Stomach smooth muscle (tissue), 2 donors: ENCODE data around the gene CCDC34.

Source experiments
- H3K27ac ChIP-seq: one replicate; pipeline ENCODE4 v1.7.0; 2013; ENCODE audit warnings: mild to moderate bottlenecking, low read length, inconsistent platforms
- H3K27me3 ChIP-seq, 2 donors: one replicate each; pipeline ENCODE4 v1.7.0; 2013; ENCODE audit warnings: low read length in 2 of 2; ENCODE audit not compliant: insufficient read depth in 2 of 2, control insufficient read depth in 1 of 2
- H3K36me3 ChIP-seq, 2 donors: one replicate each; pipeline ENCODE4 v1.7.0; 2013; ENCODE audit warnings: low read length in 2 of 2; ENCODE audit not compliant: control insufficient read depth in 2 of 2, insufficient read depth in 2 of 2
- H3K4me1 ChIP-seq: one replicate; pipeline ENCODE4 v1.7.0; 2013; ENCODE audit warnings: low read length; ENCODE audit not compliant: control insufficient read depth, insufficient read depth
- H3K4me3 ChIP-seq, 2 donors: one replicate each; pipeline ENCODE4 v1.7.0; 2013; ENCODE audit warnings: low read length in 2 of 2
- H3K9ac ChIP-seq, 2 donors: one replicate each; pipeline ENCODE4 v1.7.0; 2013; ENCODE audit warnings: low read length in 2 of 2, mild to moderate bottlenecking in 1 of 2
- H3K9me3 ChIP-seq, 2 donors: one replicate each; pipeline ENCODE4 v1.7.0; 2013; ENCODE audit warnings: low read length in 2 of 2; ENCODE audit not compliant: control insufficient read depth in 2 of 2
- donor health status: healthy.
- donor health status: Pancreatic carcinoma.

The CCDC34 gene

GRCh38 chr11:27380771-27381170 is 17.8 kb upstream of the CCDC34 start:
- Histone ChIP-seq H3K27me3 (no peaks in the 10 kb centered on the region), H3K4me1 (no peaks in the 10 kb centered on the region), H3K9me3 (no peaks in the 10 kb centered on the region), H3K27ac (no peak overlapping the region), H3K36me3 (peaks cover 0 to 14% of the 10 kb centered on the region in 2 donors), H3K9ac (no peak overlapping the region), H3K4me3 (no peak overlapping the region)

GRCh38 chr11:27379449-27379848 is 16.4 kb upstream of the CCDC34 start:
- no peak overlapping the region for H3K27ac ChIP-seq
- H3K4me3 ChIP-seq, result no peak overlapping the region
- no peaks in the 10 kb centered on the region for H3K27me3 ChIP-seq
- H3K9ac ChIP-seq, result no peak overlapping the region
- H3K9me3 ChIP-seq, result no peaks in the 10 kb centered on the region
- peaks cover 0 to 17% of the 10 kb centered on the region in 2 donors for H3K36me3 ChIP-seq
- H3K4me1 ChIP-seq, result no peaks in the 10 kb centered on the region

GRCh38 chr11:27375370-27375769 is 12.4 kb upstream of the CCDC34 start:
- no peaks in the 10 kb centered on the region for H3K4me1 ChIP-seq
- no peaks in the 10 kb centered on the region for H3K27me3 ChIP-seq
- H3K27ac ChIP-seq, result no peak overlapping the region
- no peak overlapping the region for H3K4me3 ChIP-seq
- H3K9me3 ChIP-seq, result no peaks in the 10 kb centered on the region
- no peak overlapping the region for H3K9ac ChIP-seq
- H3K36me3 ChIP-seq, result peaks cover 12 to 17% of the 10 kb centered on the region in 2 donors

GRCh38 chr11:27373856-27374602 is 11.0 kb upstream of the CCDC34 start:
- Histone ChIP-seq H3K27me3 (no peaks in the 10 kb centered on the region), H3K27ac (no peak overlapping the region), H3K4me3 (no peak overlapping the region), H3K9ac (no peak overlapping the region), H3K4me1 (no peaks in the 10 kb centered on the region), H3K36me3 (peaks cover 7 to 12% of the 10 kb centered on the region in 2 donors), H3K9me3 (no peaks in the 10 kb centered on the region)

- Histone ChIP-seq H3K4me3 (no peak overlapping the region), H3K27ac (no peak overlapping the region)
These were observed 10.4 kb upstream of the CCDC34 start for GRCh38 chr11:27373392-27373791.

GRCh38 chr11:27372164-27372563 is 9.1 kb upstream of the CCDC34 start:
- Histone ChIP-seq H3K9ac (no peak overlapping the region), H3K36me3 (peaks cover 10 to 12% of the 10 kb centered on the region in 2 donors), H3K4me3 (no peak overlapping the region), H3K27ac (no peak overlapping the region), H3K4me1 (no peaks in the 10 kb centered on the region), H3K27me3 (no peaks in the 10 kb centered on the region), H3K9me3 (no peaks in the 10 kb centered on the region)

More at GRCh38 chr11:27373392-27373791, 10.4 kb upstream of the CCDC34 start:
- no peaks in the 10 kb centered on the region for H3K4me1 ChIP-seq
- no peak overlapping the region for H3K9ac ChIP-seq
- peaks cover 7 to 12% of the 10 kb centered on the region in 2 donors for H3K36me3 ChIP-seq
- no peaks in the 10 kb centered on the region for H3K9me3 ChIP-seq
- H3K27me3 ChIP-seq, result no peaks in the 10 kb centered on the region

- Histone ChIP-seq H3K27me3 (no peaks in the 10 kb centered on the region), H3K4me3 (no peak overlapping the region), H3K9ac (no peak overlapping the region), H3K9me3 (no peaks in the 10 kb centered on the region), H3K4me1 (no peaks in the 10 kb centered on the region), H3K27ac (no peak overlapping the region), H3K36me3 (peaks cover 8 to 12% of the 10 kb centered on the region in 2 donors)
These were observed 8.5 kb upstream of the CCDC34 start for GRCh38 chr11:27371489-27371888.

- no peak overlapping the region for H3K27ac ChIP-seq
- no peak overlapping the region for H3K4me3 ChIP-seq
- no peaks in the 10 kb centered on the region for H3K9me3 ChIP-seq
- H3K36me3 ChIP-seq, result peaks cover 6 to 12% of the 10 kb centered on the region in 2 donors
- H3K4me1 ChIP-seq, result no peaks in the 10 kb centered on the region
- H3K27me3 ChIP-seq, result no peaks in the 10 kb centered on the region
- no peak overlapping the region for H3K9ac ChIP-seq
These were observed 7.4 kb upstream of the CCDC34 start for GRCh38 chr11:27370374-27370773.

GRCh38 chr11:27367881-27368280 is 4.9 kb upstream of the CCDC34 start:
- Histone ChIP-seq H3K4me1 (peaks cover 3% of the 10 kb centered on the region), H3K27me3 (no peaks in the 10 kb centered on the region), H3K9me3 (no peaks in the 10 kb centered on the region), H3K36me3 (peaks cover 5% of the 10 kb centered on the region in 2 donors), H3K4me3 (no peak overlapping the region), H3K9ac (peak overlapping the region in 1 of 2 donors; percentile 4), H3K27ac (no peak overlapping the region)

GRCh38 chr11:27363576-27364117 is 632 bp upstream of the CCDC34 start:
- Histone ChIP-seq H3K36me3 (peaks cover 0 to 3% of the 10 kb centered on the region in 2 donors), H3K4me1 (peaks cover 6% of the 10 kb centered on the region), H3K27me3 (no peaks in the 10 kb centered on the region), H3K4me3 (peak overlapping the region; percentile 85 to 92), H3K9me3 (no peaks in the 10 kb centered on the region), H3K27ac (no peak overlapping the region), H3K9ac (peak overlapping the region; percentile 72 to 80)
